Vagina (tissue), 2 donors: Measurements from ENCODE around the gene NMNAT3. TPM values are rescaled to one million over a fixed set of nuclear protein-coding genes. Genes with fewer than 3 reads are reported as not detected.

Source experiments
- DNase-seq, 2 donors: peaks; one replicate each; pipeline ENCODE4 v3.0.0-alpha.2; 2017; ENCODE audit errors: extremely low spot score in 2 of 2
- H3K27ac ChIP-seq: fragments of 200-600 bp; sonication (generic); one replicate; pipeline ENCODE4 v1.5.1; 2019
- H3K27me3 ChIP-seq: fragments of 200-600 bp; sonication (generic); one replicate; pipeline ENCODE4 v1.5.1; 2019
- H3K36me3 ChIP-seq, 2 donors: fragments of 200-600 bp; sonication (generic); one replicate each; pipeline ENCODE4 v1.5.1; 2017 to 2019
- H3K4me1 ChIP-seq: fragments of 200-600 bp; sonication (generic); one replicate; pipeline ENCODE4 v1.5.1; 2019
- H3K4me3 ChIP-seq, 2 donors: fragments of 200-600 bp; sonication (generic); 1 replicate in 1 of 2; 2 replicates in 1 of 2; pipeline ENCODE4 v1.5.1; 2016 to 2019
- H3K9me3 ChIP-seq: fragments of 200-600 bp; sonication (generic); one replicate; pipeline ENCODE4 v1.5.1; 2019
- POLR2A ChIP-seq, 2 donors: fragments of 450-650 bp; IDR thresholded peaks; one replicate each; pipeline ENCODE4 v1.6.1; 2017; ENCODE audit warnings: antibody characterized with exemption in 2 of 2, mild to moderate bottlenecking in 2 of 2, moderate library complexity in 2 of 2
- POLR2AphosphoS5 ChIP-seq, 2 donors: sonication (generic); formaldehyde crosslinking; IDR thresholded peaks; one replicate each; pipeline ENCODE4 v1.9.0; 2017; ENCODE audit warnings: antibody characterized with exemption in 2 of 2, mild to moderate bottlenecking in 2 of 2, low read depth in 1 of 2; ENCODE audit not compliant: insufficient read depth in 1 of 2
- intact Hi-C: fragments of 100-400 bp; cut with DNase I; formaldehyde crosslinking; loops from one replicate; pipeline ENCODE4 v1.15.1; 2023
- total RNA-seq: library from RNA; depleted of rRNA; stranded (reverse); fragments of >200 nt; gene quantifications from one replicate; pipeline ENCODE4 v1.2.3, GENCODE V29; 2016
- TF ChIP-seq, protein P1 (sequence below), 3 experiments: fragments of 450-650 bp in 2 of 3; fragments of 200-600 bp in 1 of 3; sonication (generic) in 1 of 3; IDR thresholded peaks; one replicate each; pipeline ENCODE4 v1.5.1; 2017 to 2019; ENCODE audit warnings: antibody characterized with exemption in 3 of 3, mild to moderate bottlenecking in 2 of 3, moderate library complexity in 2 of 3

NMNAT3 gene
- total RNA-seq, 1 donor from 2014 or later = 17.4 TPM

- Histone ChIP-seq H3K36me3 (no peaks in the 10 kb centered on the region), H3K4me1 (no peaks in the 10 kb centered on the region), H3K4me3 (no peak overlapping the region), H3K9me3 (no peaks in the 10 kb centered on the region), H3K27me3 (no peaks in the 10 kb centered on the region), H3K27ac (no peak overlapping the region)
- TF ChIP-seq, protein P1, sequence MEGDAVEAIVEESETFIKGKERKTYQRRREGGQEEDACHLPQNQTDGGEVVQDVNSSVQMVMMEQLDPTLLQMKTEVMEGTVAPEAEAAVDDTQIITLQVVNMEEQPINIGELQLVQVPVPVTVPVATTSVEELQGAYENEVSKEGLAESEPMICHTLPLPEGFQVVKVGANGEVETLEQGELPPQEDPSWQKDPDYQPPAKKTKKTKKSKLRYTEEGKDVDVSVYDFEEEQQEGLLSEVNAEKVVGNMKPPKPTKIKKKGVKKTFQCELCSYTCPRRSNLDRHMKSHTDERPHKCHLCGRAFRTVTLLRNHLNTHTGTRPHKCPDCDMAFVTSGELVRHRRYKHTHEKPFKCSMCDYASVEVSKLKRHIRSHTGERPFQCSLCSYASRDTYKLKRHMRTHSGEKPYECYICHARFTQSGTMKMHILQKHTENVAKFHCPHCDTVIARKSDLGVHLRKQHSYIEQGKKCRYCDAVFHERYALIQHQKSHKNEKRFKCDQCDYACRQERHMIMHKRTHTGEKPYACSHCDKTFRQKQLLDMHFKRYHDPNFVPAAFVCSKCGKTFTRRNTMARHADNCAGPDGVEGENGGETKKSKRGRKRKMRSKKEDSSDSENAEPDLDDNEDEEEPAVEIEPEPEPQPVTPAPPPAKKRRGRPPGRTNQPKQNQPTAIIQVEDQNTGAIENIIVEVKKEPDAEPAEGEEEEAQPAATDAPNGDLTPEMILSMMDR (IDR thresholded peaks at IDR 0.05) = no peak
- TF ChIP-seq POLR2AphosphoS5 (IDR thresholded peaks at IDR 0.05; ENCODE audit: insufficient read depth in 1 of 2, low read depth in 1 of 2) (no peak), POLR2A (IDR thresholded peaks at IDR 0.05) (no peak)
- intact Hi-C loops = no loop called here
- no peak for DNase-seq
Observed at GRCh38 chr3:139619484-139619883, 58.3 kb downstream of the NMNAT3 start.

DNA sequence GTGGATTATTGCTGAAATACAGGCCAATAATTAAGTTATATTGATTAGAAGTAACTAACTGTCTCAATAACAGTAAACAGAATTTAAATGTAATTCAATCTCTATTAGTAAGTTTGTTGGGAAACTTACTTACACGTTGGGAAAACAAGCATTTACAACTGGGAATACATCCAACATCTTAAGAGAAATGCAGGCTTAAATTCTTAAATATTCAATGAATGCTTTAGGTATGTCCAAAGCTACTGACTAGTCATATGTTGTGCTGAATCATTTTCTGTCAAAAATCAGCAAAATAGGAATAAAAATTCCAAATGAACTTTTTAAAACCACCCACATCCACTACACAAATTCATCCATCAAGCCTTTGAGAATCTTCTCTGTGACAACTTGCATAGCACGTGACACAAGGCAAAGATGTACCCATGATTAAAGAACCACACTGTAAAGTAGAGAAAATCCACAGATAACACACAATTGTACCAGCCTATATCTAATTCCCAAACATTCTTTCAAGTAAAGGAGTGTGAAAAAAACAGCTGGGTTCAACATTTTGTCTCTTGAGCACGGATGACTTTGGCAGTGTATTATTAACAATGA lies 60.0 kb downstream of the NMNAT3 start:
- H3K4me1 ChIP-seq = no peaks in the 10 kb centered on the region
- no peaks in the 10 kb centered on the region for H3K9me3 ChIP-seq
- H3K4me3 ChIP-seq = no peak overlapping the region
- no peak for DNase-seq
- no peak for TF ChIP-seq POLR2AphosphoS5 (IDR thresholded peaks at IDR 0.05; ENCODE audit: insufficient read depth in 1 of 2, low read depth in 1 of 2)
- TF ChIP-seq, protein P1 (IDR thresholded peaks at IDR 0.05) = no peak
- no peak for TF ChIP-seq POLR2A (IDR thresholded peaks at IDR 0.05)
- no peaks in the 10 kb centered on the region for H3K36me3 ChIP-seq
- intact Hi-C loops = no loop called here
- no peaks in the 10 kb centered on the region for H3K27me3 ChIP-seq
- H3K27ac ChIP-seq = no peak overlapping the region

DNA sequence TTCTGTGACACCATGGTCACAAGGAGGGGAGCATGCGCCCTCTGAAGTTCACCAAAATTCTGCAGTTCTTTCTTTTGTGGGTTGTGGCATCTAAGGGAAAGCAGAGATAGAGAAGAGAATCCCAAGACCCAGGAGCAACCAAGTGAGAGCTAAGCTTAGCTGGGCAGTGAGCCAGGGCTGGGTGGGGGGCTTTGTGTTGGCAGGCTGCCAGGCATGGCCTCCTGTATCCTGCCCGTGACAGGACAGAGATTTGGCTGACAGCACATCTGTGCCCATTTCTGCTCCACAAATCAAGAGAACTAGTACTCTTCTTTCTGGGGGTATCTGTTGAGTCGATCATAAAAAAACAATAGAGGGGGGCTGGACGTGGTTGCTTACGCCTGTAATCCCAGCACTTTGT lies 66.2 kb downstream of the NMNAT3 start:
- TF ChIP-seq, protein P1 (IDR thresholded peaks at IDR 0.05) = no peak
- TF ChIP-seq POLR2AphosphoS5 (IDR thresholded peaks at IDR 0.05; ENCODE audit: insufficient read depth in 1 of 2, low read depth in 1 of 2) = no peak
- TF ChIP-seq POLR2A (IDR thresholded peaks at IDR 0.05) = no peak
- DNase-seq = no peak
- no peaks in the 10 kb centered on the region for H3K36me3 ChIP-seq
- H3K4me1 ChIP-seq = no peaks in the 10 kb centered on the region
- H3K9me3 ChIP-seq = no peaks in the 10 kb centered on the region
- no peak overlapping the region for H3K4me3 ChIP-seq
- H3K27me3 ChIP-seq = no peaks in the 10 kb centered on the region
- intact Hi-C loops = no loop called here
- no peak overlapping the region for H3K27ac ChIP-seq

GRCh38 chr3:139610886-139611285 lies 66.9 kb downstream of the NMNAT3 start:
- Histone ChIP-seq H3K27me3 (no peaks in the 10 kb centered on the region), H3K27ac (no peak overlapping the region), H3K36me3 (no peaks in the 10 kb centered on the region), H3K9me3 (no peaks in the 10 kb centered on the region), H3K4me3 (no peak overlapping the region), H3K4me1 (no peaks in the 10 kb centered on the region)
- no peak for TF ChIP-seq POLR2AphosphoS5 (IDR thresholded peaks at IDR 0.05; ENCODE audit: insufficient read depth in 1 of 2, low read depth in 1 of 2)
- TF ChIP-seq POLR2A (IDR thresholded peaks at IDR 0.05) = no peak
- TF ChIP-seq, protein P1 (IDR thresholded peaks at IDR 0.05) = no peak
- DNase-seq = no peak
- intact Hi-C loops = no loop called here

DNA sequence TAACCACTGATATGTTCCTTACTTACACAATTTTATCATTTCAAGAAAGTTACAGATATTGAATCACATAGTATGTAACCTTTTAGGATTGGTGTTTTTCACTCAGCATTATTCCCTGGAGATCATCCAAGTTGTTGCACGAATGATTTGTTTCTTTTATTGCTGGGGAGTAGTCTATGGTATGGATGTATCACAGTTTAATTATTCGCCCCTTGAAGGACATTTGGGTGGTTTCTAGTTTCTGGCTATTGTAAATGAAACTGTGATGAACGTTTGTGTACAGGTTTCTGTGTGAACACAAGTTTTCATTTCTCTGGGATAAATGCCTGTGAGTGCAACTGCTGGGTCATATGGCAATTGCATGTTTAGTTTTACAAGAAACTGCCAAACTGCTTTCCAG lies 68.8 kb downstream of the NMNAT3 start:
- Histone ChIP-seq H3K9me3 (no peaks in the 10 kb centered on the region), H3K4me3 (no peak overlapping the region), H3K4me1 (no peaks in the 10 kb centered on the region), H3K36me3 (no peaks in the 10 kb centered on the region), H3K27ac (no peak overlapping the region), H3K27me3 (no peaks in the 10 kb centered on the region)
- DNase-seq = no peak
- TF ChIP-seq POLR2A (IDR thresholded peaks at IDR 0.05) = no peak
- TF ChIP-seq, protein P1 (IDR thresholded peaks at IDR 0.05) = no peak
- TF ChIP-seq POLR2AphosphoS5 (IDR thresholded peaks at IDR 0.05; ENCODE audit: insufficient read depth in 1 of 2, low read depth in 1 of 2) = no peak
- intact Hi-C loops = no loop called here
